Vagina (tissue), 2 donors: ENCODE measurements around the gene APRT.
A peak's percentile ranks its signal among the peaks of the same experiment; 100 is the strongest.

ENCODE experiments used
- CTCF ChIP-seq, 3 experiments: fragments of 450-650 bp in 2 of 3; fragments of 200-600 bp in 1 of 3; sonication (generic) in 1 of 3; IDR thresholded peaks; one replicate each; pipeline ENCODE4 v1.5.1; 2017 to 2019; ENCODE audit warnings: antibody characterized with exemption in 3 of 3, mild to moderate bottlenecking in 2 of 3, moderate library complexity in 2 of 3
- POLR2A ChIP-seq, 2 donors: fragments of 450-650 bp; IDR thresholded peaks; one replicate each; pipeline ENCODE4 v1.6.1; 2017; ENCODE audit warnings: antibody characterized with exemption in 2 of 2, mild to moderate bottlenecking in 2 of 2, moderate library complexity in 2 of 2
- POLR2AphosphoS5 ChIP-seq, 2 donors: sonication (generic); formaldehyde crosslinking; IDR thresholded peaks; one replicate each; pipeline ENCODE4 v1.9.0; 2017; ENCODE audit warnings: antibody characterized with exemption in 2 of 2, mild to moderate bottlenecking in 2 of 2, low read depth in 1 of 2; ENCODE audit not compliant: insufficient read depth in 1 of 2

GRCh38 chr16:88803264-88803987 lies 8.3 kb downstream of the APRT start, which contains the start of gene CDT1:
- no peak for TF ChIP-seq CTCF (IDR thresholded peaks at IDR 0.05)
- peak in 1 of 2 donors; percentile 81 for TF ChIP-seq POLR2AphosphoS5 (IDR thresholded peaks at IDR 0.05; ENCODE audit: insufficient read depth in 1 of 2, low read depth in 1 of 2)
- peak in 1 of 2 donors; percentile 89 for TF ChIP-seq POLR2A (IDR thresholded peaks at IDR 0.05)
